Natural killer cell (primary cell): Measurements from ENCODE around the gene SPTBN4. TPM values are rescaled to one million over a fixed set of nuclear protein-coding genes. Genes with fewer than 3 reads are reported as not detected.

ENCODE experiments used
- ATAC-seq, 3 donors: fragments of 150-1000 bp in 2 of 3; fragments of 200-7000 bp in 1 of 3; cut with Tn5 transposase; 1 replicate in 1 of 3; 2 replicates in 2 of 3; pipeline ENCODE4 v1.10.0; 2021; ENCODE audit warnings: mild to moderate bottlenecking in 2 of 3, moderate library complexity in 2 of 3
- DNase-seq, 2 donors: peaks; one replicate each; pipeline versions ENCODE4 v3.0.0 to v3.0.0-alpha.2; 2013 to 2021; ENCODE audit warnings: mixed read lengths in 1 of 2
- H3K27ac ChIP-seq: one replicate; pipeline ENCODE4 v1.5.1; 2013; ENCODE audit warnings: mild to moderate bottlenecking, low read length
- H3K27me3 ChIP-seq: one replicate; pipeline ENCODE4 v1.6.1; 2013; ENCODE audit warnings: low read length; ENCODE audit not compliant: control insufficient read depth, insufficient read depth
- H3K36me3 ChIP-seq: one replicate; pipeline ENCODE4 v1.6.1; 2013; ENCODE audit warnings: low read length; ENCODE audit not compliant: control insufficient read depth, insufficient read depth
- H3K4me1 ChIP-seq: one replicate; pipeline ENCODE4 v1.6.1; 2013; ENCODE audit warnings: low read length; ENCODE audit not compliant: control insufficient read depth, insufficient read depth
- H3K4me3 ChIP-seq: one replicate; pipeline ENCODE4 v1.5.1; 2013; ENCODE audit warnings: low read length
- H3K9me3 ChIP-seq: one replicate; pipeline ENCODE4 v1.6.1; 2013; ENCODE audit warnings: low read length; ENCODE audit not compliant: control insufficient read depth, insufficient read depth
- H3K27ac Mint-ChIP-seq, 2 donors: one replicate each; pipeline ENCODE4 v1.8.0; 2022; ENCODE audit warnings: mild to moderate bottlenecking in 2 of 2, mixed read lengths in 2 of 2, moderate library complexity in 1 of 2
- H3K27me3 Mint-ChIP-seq, 2 donors: one replicate each; pipeline ENCODE4 v1.8.0; 2022; ENCODE audit warnings: low read depth in 2 of 2, mixed read lengths in 2 of 2
- H3K36me3 Mint-ChIP-seq: one replicate; pipeline ENCODE4 v1.8.0; 2022; ENCODE audit warnings: mixed read lengths
- H3K4me1 Mint-ChIP-seq, 2 donors: one replicate each; pipeline ENCODE4 v1.8.0; 2022; ENCODE audit warnings: mixed read lengths in 2 of 2
- H3K4me3 Mint-ChIP-seq: one replicate; pipeline ENCODE4 v1.8.0; 2022; ENCODE audit warnings: mild to moderate bottlenecking, moderate library complexity, mixed read lengths
- H3K9me3 Mint-ChIP-seq, 2 donors: one replicate each; pipeline ENCODE4 v1.8.0; 2022; ENCODE audit warnings: mixed read lengths in 2 of 2
- WGBS: methylation state at CpG from one replicate; pipeline ENCODE4 v1.1.7; 2013; ENCODE audit warnings: missing lambda C conversion rate; ENCODE audit not compliant: insufficient coverage; 5-methylcytosine and 5-hydroxymethylcytosine counted together
- intact Hi-C: fragments of 100-400 bp; cut with micrococcal nuclease; formaldehyde crosslinking; loops from one replicate; pipeline ENCODE4 v1.14.2; 2022
- total RNA-seq, 4 donors: library from RNA; stranded (reverse); fragments of 120-200 nt in 1 of 4; gene quantifications; one replicate each; pipeline versions ENCODE4 v1.2.3 to v1.2.4, GENCODE V29; 2013 to 2022
- TF ChIP-seq, protein P1 (sequence below): fragments of 200-600 bp; IDR thresholded peaks from one replicate; pipeline ENCODE4 v1.8.0; 2022; ENCODE audit warnings: antibody characterized with exemption

SPTBN4 gene
- total RNA-seq, 3 donors from 2014 or later (not counting 1 experiment from before 2014, with no cell fraction given): 0.16 to 0.63 (median 0.31) TPM

DNA sequence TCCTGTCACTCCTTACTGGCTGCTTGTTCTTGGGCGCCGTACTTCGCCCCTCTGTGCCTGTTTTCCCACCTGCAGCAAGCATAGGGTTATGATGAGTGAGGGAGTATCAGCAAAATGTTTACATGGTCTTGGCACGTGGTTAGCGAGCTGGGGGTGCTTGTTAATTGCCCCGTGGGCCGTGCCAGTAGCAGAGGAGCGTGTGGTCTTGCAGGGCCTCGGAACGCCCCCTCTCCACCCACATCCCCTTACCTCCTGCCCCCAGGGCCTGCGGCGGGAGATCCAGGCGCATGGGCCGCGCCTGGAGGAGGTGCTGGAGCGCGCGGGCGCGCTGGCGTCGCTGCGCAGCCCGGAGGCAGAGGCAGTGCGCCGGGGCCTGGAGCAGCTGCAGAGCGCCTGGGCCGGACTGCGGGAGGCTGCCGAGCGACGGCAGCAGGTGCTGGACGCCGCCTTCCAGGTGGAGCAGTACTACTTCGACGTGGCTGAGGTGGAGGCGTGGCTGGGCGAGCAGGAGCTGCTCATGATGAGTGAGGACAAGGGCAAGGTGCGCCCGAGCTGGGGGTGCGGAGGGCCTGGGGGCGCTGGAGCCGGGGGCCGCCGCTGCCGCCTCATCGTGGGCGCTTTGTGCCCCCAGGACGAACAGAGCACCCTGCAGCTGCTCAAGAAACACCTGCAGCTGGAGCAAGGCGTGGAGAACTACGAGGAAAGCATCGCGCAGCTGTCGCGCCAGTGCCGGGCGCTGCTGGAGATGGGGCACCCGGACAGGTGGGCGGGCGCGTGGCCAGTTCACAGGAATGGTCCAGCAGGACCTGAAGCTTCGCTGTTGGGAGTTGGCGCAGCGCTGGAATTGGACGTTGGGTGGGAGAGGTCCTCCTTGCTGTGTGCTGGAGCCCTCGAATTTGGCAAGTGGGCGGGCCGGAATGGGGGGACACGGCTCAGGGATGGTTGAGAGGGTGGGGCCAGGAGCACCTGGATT lies 87.4 kb downstream of the SPTBN4 start:
- Mint-ChIP-seq H3K9me3 (no peaks in the 10 kb centered on the region), H3K4me3 (no peak overlapping the region), H3K36me3 (no peaks in the 10 kb centered on the region), H3K27me3 (peaks cover 47 to 54% of the 10 kb centered on the region in 2 donors), H3K4me1 (no peaks in the 10 kb centered on the region), H3K27ac (no peak overlapping the region)
- H3K27me3 ChIP-seq: peaks cover 13% of the 10 kb centered on the region
- TF ChIP-seq, protein P1, sequence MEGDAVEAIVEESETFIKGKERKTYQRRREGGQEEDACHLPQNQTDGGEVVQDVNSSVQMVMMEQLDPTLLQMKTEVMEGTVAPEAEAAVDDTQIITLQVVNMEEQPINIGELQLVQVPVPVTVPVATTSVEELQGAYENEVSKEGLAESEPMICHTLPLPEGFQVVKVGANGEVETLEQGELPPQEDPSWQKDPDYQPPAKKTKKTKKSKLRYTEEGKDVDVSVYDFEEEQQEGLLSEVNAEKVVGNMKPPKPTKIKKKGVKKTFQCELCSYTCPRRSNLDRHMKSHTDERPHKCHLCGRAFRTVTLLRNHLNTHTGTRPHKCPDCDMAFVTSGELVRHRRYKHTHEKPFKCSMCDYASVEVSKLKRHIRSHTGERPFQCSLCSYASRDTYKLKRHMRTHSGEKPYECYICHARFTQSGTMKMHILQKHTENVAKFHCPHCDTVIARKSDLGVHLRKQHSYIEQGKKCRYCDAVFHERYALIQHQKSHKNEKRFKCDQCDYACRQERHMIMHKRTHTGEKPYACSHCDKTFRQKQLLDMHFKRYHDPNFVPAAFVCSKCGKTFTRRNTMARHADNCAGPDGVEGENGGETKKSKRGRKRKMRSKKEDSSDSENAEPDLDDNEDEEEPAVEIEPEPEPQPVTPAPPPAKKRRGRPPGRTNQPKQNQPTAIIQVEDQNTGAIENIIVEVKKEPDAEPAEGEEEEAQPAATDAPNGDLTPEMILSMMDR: no peak
- H3K36me3 ChIP-seq: no peaks in the 10 kb centered on the region
- H3K27ac ChIP-seq: no peak overlapping the region
- 15% methylated on average over 69 of the region's 69 CpGs for WGBS
- no peak for ATAC-seq
- no peaks in the 10 kb centered on the region for H3K4me1 ChIP-seq
- intact Hi-C loops: loop anchor here (5.0 kb wide), 1 partner anchor 43 kb away; no protein-coding TSS in a partner anchor
- H3K4me3 ChIP-seq: no peak overlapping the region
- H3K9me3 ChIP-seq: no peaks in the 10 kb centered on the region
- DNase-seq: no peak

DNA sequence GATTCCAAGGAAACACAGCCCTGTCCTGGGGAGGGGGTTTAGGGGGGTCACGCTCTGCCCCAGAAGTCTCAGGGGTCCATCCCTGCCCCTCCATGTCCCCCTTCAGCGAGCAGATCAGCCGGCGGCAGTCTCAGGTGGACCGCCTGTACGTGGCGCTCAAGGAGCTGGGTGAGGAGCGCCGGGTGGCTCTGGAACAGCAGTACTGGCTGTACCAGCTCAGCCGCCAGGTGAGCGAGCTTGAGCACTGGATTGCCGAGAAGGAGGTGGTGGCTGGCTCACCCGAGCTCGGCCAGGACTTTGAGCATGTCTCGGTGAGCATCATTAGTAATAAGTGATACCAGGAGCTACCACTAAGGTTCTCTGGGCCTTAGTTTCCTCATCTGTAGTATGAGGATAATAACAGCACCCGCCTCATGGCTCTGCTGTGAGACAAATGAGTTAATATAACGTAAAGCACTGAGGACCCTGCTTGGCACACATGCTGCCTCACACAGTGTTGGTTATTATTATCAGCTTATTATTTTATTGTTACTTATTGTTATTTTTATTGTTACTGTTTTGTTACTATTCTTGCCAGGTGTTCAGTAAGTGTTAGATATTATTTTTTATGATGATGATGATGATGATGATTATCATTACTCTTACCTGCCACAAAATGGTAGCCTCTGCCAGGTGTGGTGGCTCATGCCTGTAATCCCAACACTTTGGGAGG lies 89.3 kb downstream of the SPTBN4 start:
- ATAC-seq: no peak
- intact Hi-C loops: no loop called here
- Histone ChIP-seq H3K36me3 (no peaks in the 10 kb centered on the region), H3K4me1 (no peaks in the 10 kb centered on the region), H3K27me3 (peaks cover 11% of the 10 kb centered on the region), H3K27ac (no peak overlapping the region), H3K4me3 (no peak overlapping the region), H3K9me3 (no peaks in the 10 kb centered on the region)
- TF ChIP-seq, protein P1: no peak
- Mint-ChIP-seq H3K4me3 (no peak overlapping the region), H3K36me3 (no peaks in the 10 kb centered on the region), H3K27ac (no peak overlapping the region), H3K9me3 (no peaks in the 10 kb centered on the region), H3K27me3 (peaks cover 45 to 48% of the 10 kb centered on the region in 2 donors), H3K4me1 (no peaks in the 10 kb centered on the region)
- no peak for DNase-seq
- WGBS: 89% methylated on average over 17 of the region's 17 CpGs

DNA sequence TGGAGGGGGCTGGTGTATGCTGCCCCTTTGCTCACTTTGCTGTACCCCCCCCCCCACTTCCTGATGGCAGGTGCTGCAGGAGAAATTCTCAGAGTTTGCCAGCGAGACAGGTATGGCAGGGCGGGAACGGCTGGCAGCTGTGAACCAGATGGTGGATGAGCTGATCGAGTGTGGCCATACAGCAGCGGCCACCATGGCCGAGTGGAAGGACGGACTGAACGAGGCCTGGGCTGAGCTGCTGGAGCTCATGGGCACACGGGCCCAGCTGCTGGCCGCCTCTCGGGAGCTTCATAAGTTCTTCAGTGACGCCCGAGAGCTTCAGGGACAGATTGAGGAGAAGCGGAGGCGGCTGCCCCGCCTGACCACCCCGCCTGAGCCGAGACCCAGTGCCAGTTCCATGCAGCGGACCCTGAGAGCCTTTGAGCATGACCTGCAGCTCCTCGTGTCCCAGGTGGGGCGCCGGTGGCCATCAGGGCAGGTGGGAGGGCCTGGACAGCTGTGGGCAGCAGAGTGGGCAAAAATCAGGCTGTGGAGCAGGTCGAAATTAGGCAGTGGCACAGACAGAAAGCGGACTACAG lies 90.2 kb downstream of the SPTBN4 start:
- H3K27me3 Mint-ChIP-seq: peaks cover 47 to 51% of the 10 kb centered on the region in 2 donors
- H3K27ac Mint-ChIP-seq: no peak overlapping the region

More for the DNA sequence above, 90.2 kb downstream of the SPTBN4 start:
- Histone ChIP-seq H3K4me1 (no peaks in the 10 kb centered on the region), H3K4me3 (no peak overlapping the region), H3K27me3 (peaks cover 11% of the 10 kb centered on the region), H3K27ac (no peak overlapping the region), H3K36me3 (no peaks in the 10 kb centered on the region), H3K9me3 (no peaks in the 10 kb centered on the region)
- DNase-seq: no peak
- TF ChIP-seq, protein P1: no peak
- H3K4me3 Mint-ChIP-seq: no peak overlapping the region
- ATAC-seq: no peak
- 90% methylated on average over 24 of the region's 24 CpGs for WGBS
- peaks cover 0 to 4% of the 10 kb centered on the region in 2 donors for H3K4me1 Mint-ChIP-seq
- intact Hi-C loops: no loop called here
- no peaks in the 10 kb centered on the region for H3K9me3 Mint-ChIP-seq
- H3K36me3 Mint-ChIP-seq: no peaks in the 10 kb centered on the region
